ENCODE data around the gene PDS5B. TPM values are rescaled to one million over a fixed set of nuclear protein-coding genes. Genes with fewer than 3 reads are reported as not detected.
A peak's percentile ranks its signal among the peaks of the same experiment; 100 is the strongest.
"Not testable (repeated sequence)": the region's sequence is repeated elsewhere in the genome, so short reads cannot be mapped to it uniquely, and the experiment has no call there.

The PDS5B gene
- 10 to 100 TPM; 30.4 to 79.0 (median 43.5) TPM for total RNA-seq

GRCh38 chr13:32586080-32586900 lies at the start of gene PDS5B:
PDS5B (plus strand) TSS chr13:32586452; CDS start chr13:32648773, 62,321 bp downstream.
- WGBS, 10 experiments: 0 to 5% (median 0%) methylated on average over 1 to 8 of the region's 97 CpGs; no CpG with 5 or more reads in 7 of the 10 experiments
- Histone ChIP-seq H3K4me1 (replicated peaks in 1 of 2) (peaks cover 6 to 15% of the 10 kb centered on the region in 2 donors), H3K4me3 (peak within 1 kb of the TSS; percentile 69 to 82 (median 74)), H3K27ac (peak within 1 kb of the TSS; percentile 86 to 91)
- in situ Hi-C loops (cut with MboI; ENCODE audit: low pct_unique_long_range_greater_than_20kb in 2 of 9, low sequenced_read_pairs in 9 of 9, unreplicated experiment in 9 of 9): loop anchor here in 3 of 9 experiments (25.0 kb wide), 2 partner anchors 326 to 951 kb away; no protein-coding TSS in a partner anchor
- peak; percentile 79 to 93 (median 90) for ATAC-seq (replicated peaks in 6 of 8)

- 8 to 60% (median 47%) methylated on average over 1 to 10 of the region's 22 CpGs; no CpG with 5 or more reads in 1 of the 10 experiments for WGBS, 10 experiments
- in situ Hi-C loops (cut with MboI; ENCODE audit: low pct_unique_long_range_greater_than_20kb in 2 of 9, low sequenced_read_pairs in 9 of 9, unreplicated experiment in 9 of 9): no loop called here
- ATAC-seq (replicated peaks in 6 of 8): peak in 5 of 8 experiments; percentile 1 to 11 (median 9)
Observed at GRCh38 chr13:32537580-32538142, 48.6 kb upstream of the PDS5B start.

GRCh38 chr13:32538143-32538620 lies 48.1 kb upstream of the PDS5B start:
- Histone ChIP-seq H3K27ac (peak overlapping the region; percentile 75 to 91), H3K4me3 (peak overlapping the region; percentile 60 to 89 (median 75)), H3K4me1 (replicated peaks in 1 of 2) (peaks cover 0 to 3% of the 10 kb centered on the region in 2 donors)
- WGBS, 10 experiments: 0 to 3% (median 0%) methylated on average over 2 to 16 of the region's 23 CpGs; no CpG with 5 or more reads in 1 of the 10 experiments
- ATAC-seq (replicated peaks in 6 of 8): peak; percentile 55 to 75 (median 64)
- in situ Hi-C loops (cut with MboI; ENCODE audit: low pct_unique_long_range_greater_than_20kb in 2 of 9, low sequenced_read_pairs in 9 of 9, unreplicated experiment in 9 of 9): no loop called here

More at GRCh38 chr13:32537580-32538142, 48.6 kb upstream of the PDS5B start:
- Histone ChIP-seq H3K4me3 (peak overlapping the region; percentile 60 to 89 (median 75)), H3K4me1 (replicated peaks in 1 of 2) (peaks cover 0 to 3% of the 10 kb centered on the region in 2 donors), H3K27ac (peak overlapping the region; percentile 75 to 91)

- Histone ChIP-seq H3K4me1 (replicated peaks in 1 of 2) (peaks cover 0 to 3% of the 10 kb centered on the region in 2 donors), H3K4me3 (peak within 1 kb of the TSS; percentile 60 to 89 (median 75)), H3K27ac (peak within 1 kb of the TSS; percentile 75 to 91)
- ATAC-seq (replicated peaks in 6 of 8): peak; percentile 96 to 99 (median 99)
- in situ Hi-C loops (cut with MboI; ENCODE audit: low pct_unique_long_range_greater_than_20kb in 2 of 9, low sequenced_read_pairs in 9 of 9, unreplicated experiment in 9 of 9): no loop called here
- WGBS, 10 experiments: 0 to 12% (median 5%) methylated on average over 6 to 25 of the region's 32 CpGs; no CpG with 5 or more reads in 1 of the 10 experiments
Observed at GRCh38 chr13:32538621-32539246, 47.5 kb upstream of the PDS5B start, which contains the start of gene N4BP2L2. N4BP2L2 (minus strand) TSS chr13:32538795; CDS start chr13:32537027, 1,768 bp downstream.

- no peak overlapping the region for H3K4me3 ChIP-seq
- 0 to 100% (median 77%) methylated on average over 1 to 2 of the region's 2 CpGs for WGBS, 10 experiments
- H3K4me1 ChIP-seq (replicated peaks in 1 of 2): peaks cover 0 to 3% of the 10 kb centered on the region in 2 donors
- no peak overlapping the region for H3K27ac ChIP-seq
- in situ Hi-C loops (cut with MboI; ENCODE audit: low pct_unique_long_range_greater_than_20kb in 2 of 9, low sequenced_read_pairs in 9 of 9, unreplicated experiment in 9 of 9): no loop called here
- no peak for ATAC-seq (replicated peaks in 6 of 8)
Observed at GRCh38 chr13:32542221-32542620, 44.0 kb upstream of the PDS5B start.

GRCh38 chr13:32545083-32545482 lies 41.2 kb upstream of the PDS5B start:
- WGBS, 10 experiments: 83 to 100% (median 100%) methylated on average over 1 of the region's 2 CpGs; no CpG with 5 or more reads in 7 of the 10 experiments
- no peak for ATAC-seq (replicated peaks in 6 of 8)
- in situ Hi-C loops (cut with MboI; ENCODE audit: low pct_unique_long_range_greater_than_20kb in 2 of 9, low sequenced_read_pairs in 9 of 9, unreplicated experiment in 9 of 9): no loop called here

GRCh38 chr13:32548837-32549236 lies 37.4 kb upstream of the PDS5B start:
- in situ Hi-C loops (cut with MboI; ENCODE audit: low pct_unique_long_range_greater_than_20kb in 2 of 9, low sequenced_read_pairs in 9 of 9, unreplicated experiment in 9 of 9): no loop called here
- Histone ChIP-seq H3K4me3 (no peak overlapping the region), H3K4me1 (replicated peaks in 1 of 2) (no peaks in the 10 kb centered on the region), H3K27ac (no peak overlapping the region)
- ATAC-seq (replicated peaks in 6 of 8): no peak
- 75 to 100% (median 83%) methylated on average over 2 of the region's 2 CpGs for WGBS, 10 experiments

More at GRCh38 chr13:32545083-32545482, 41.2 kb upstream of the PDS5B start:
- Histone ChIP-seq H3K4me3 (no peak overlapping the region), H3K27ac (no peak overlapping the region), H3K4me1 (replicated peaks in 1 of 2) (no peaks in the 10 kb centered on the region)

- no peaks in the 10 kb centered on the region for H3K4me1 ChIP-seq (replicated peaks in 1 of 2)
- in situ Hi-C loops (cut with MboI; ENCODE audit: low pct_unique_long_range_greater_than_20kb in 2 of 9, low sequenced_read_pairs in 9 of 9, unreplicated experiment in 9 of 9): no loop called here
- H3K4me3 ChIP-seq: no peak overlapping the region
- ATAC-seq (replicated peaks in 6 of 8): no peak
- H3K27ac ChIP-seq: no peak overlapping the region
- 29 to 100% (median 69%) methylated on average over 1 to 3 of the region's 3 CpGs; no CpG with 5 or more reads in 3 of the 10 experiments for WGBS, 10 experiments
Observed at GRCh38 chr13:32549788-32550187, 36.5 kb upstream of the PDS5B start.

- Histone ChIP-seq H3K4me1 (replicated peaks in 1 of 2) (no peaks in the 10 kb centered on the region), H3K4me3 (no peak overlapping the region), H3K27ac (no peak overlapping the region)
- peak in 1 of 8 experiments; percentile 34 for ATAC-seq (replicated peaks in 6 of 8)
- in situ Hi-C loops (cut with MboI; ENCODE audit: low pct_unique_long_range_greater_than_20kb in 2 of 9, low sequenced_read_pairs in 9 of 9, unreplicated experiment in 9 of 9): no loop called here
- 67 to 100% (median 86%) methylated on average over 1 of the region's 1 CpG; no CpG with 5 or more reads in 4 of the 10 experiments for WGBS, 10 experiments
Observed at GRCh38 chr13:32553720-32554119, 32.5 kb upstream of the PDS5B start.

GRCh38 chr13:32555613-32556012 lies 30.6 kb upstream of the PDS5B start:
- no peaks in the 10 kb centered on the region for H3K4me1 ChIP-seq (replicated peaks in 1 of 2)
- H3K4me3 ChIP-seq: no peak overlapping the region
- H3K27ac ChIP-seq: no peak overlapping the region
- WGBS, 10 experiments: 80 to 100% (median 100%) methylated on average over 1 to 2 of the region's 2 CpGs; no CpG with 5 or more reads in 1 of the 10 experiments
- ATAC-seq (replicated peaks in 6 of 8): no peak
- in situ Hi-C loops (cut with MboI; ENCODE audit: low pct_unique_long_range_greater_than_20kb in 2 of 9, low sequenced_read_pairs in 9 of 9, unreplicated experiment in 9 of 9): no loop called here

GRCh38 chr13:32560842-32561241 lies 25.4 kb upstream of the PDS5B start:
- H3K4me3 ChIP-seq; H3K4me1 ChIP-seq (replicated peaks in 1 of 2); in situ Hi-C loops (cut with MboI; ENCODE audit: low pct_unique_long_range_greater_than_20kb in 2 of 9, low sequenced_read_pairs in 9 of 9, unreplicated experiment in 9 of 9); H3K27ac ChIP-seq: not testable (repeated sequence)
- ATAC-seq (replicated peaks in 6 of 8): peak in 3 of 8 experiments; percentile 18 to 64 (median 57)
- WGBS, 10 experiments: 100% methylated on average over 1 of the region's 1 CpG; no CpG with 5 or more reads in 7 of the 10 experiments

GRCh38 chr13:32575687-32576086 lies 10.6 kb upstream of the PDS5B start:
- not testable (repeated sequence) for H3K4me1 ChIP-seq (replicated peaks in 1 of 2); H3K27ac ChIP-seq; H3K4me3 ChIP-seq; ATAC-seq (replicated peaks in 6 of 8)
- in situ Hi-C loops (cut with MboI; ENCODE audit: low pct_unique_long_range_greater_than_20kb in 2 of 9, low sequenced_read_pairs in 9 of 9, unreplicated experiment in 9 of 9): loop anchor here in 3 of 9 experiments (25.0 kb wide), 2 partner anchors 337 to 962 kb away; no protein-coding TSS in a partner anchor
- 0 to 83% methylated on average over 1 of the region's 4 CpGs; no CpG with 5 or more reads in 8 of the 10 experiments for WGBS, 10 experiments

All from motor neuron (in vitro differentiated cells).